Measurements from ENCODE around the gene LAX1.

The LAX1 gene

GRCh38 chr1:203818399-203818798 is 53.4 kb downstream of the LAX1 start:
- no peak for DNase-seq

DNA sequence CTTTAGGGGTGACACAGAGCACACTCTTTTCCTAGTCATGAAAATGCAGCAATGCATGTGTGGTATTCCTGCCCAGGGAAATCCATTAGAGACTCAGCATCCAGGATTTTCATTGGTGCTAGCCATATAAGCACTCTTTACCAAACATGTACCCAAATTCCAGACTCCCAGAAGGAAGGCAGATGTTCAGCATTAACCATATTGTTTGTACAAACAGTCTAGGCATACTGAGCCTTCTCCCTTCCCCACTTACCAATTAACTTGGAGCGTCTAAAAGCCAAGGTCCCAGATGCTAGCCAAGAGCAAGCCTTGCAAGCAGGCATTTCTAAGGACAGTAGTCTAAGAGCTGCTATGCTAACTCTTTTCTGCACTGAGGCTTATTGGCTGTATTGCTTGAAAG is 58.3 kb downstream of the LAX1 start:
- DNase-seq = no peak

Data from activated effector memory CD4-positive, alpha-beta T cell treated with anti-CD3 and anti-CD28 coated beads, Interleukin-2, amount 50 U/mL, for 16 hours (primary cell).